ENCODE results near the gene CLK4.
A peak's percentile ranks its signal among the peaks of the same experiment; 100 is the strongest.

CLK4 gene

GRCh38 chr5:178626484-178627258 lies at the start of gene CLK4:
CLK4 (minus strand) TSS chr5:178627050; CDS start chr5:178623416, 3,634 bp downstream.
- peak within 1 kb of the TSS; percentile 95 for H3K27ac ChIP-seq
- H3K27me3 ChIP-seq (ENCODE audit: insufficient read depth, low read depth): no peaks in the 10 kb centered on the region
- H2AFZ ChIP-seq (ENCODE audit: low read depth): peak within 1 kb of the TSS; percentile 66
- peak within 1 kb of the TSS; percentile 91 for H3K4me2 ChIP-seq
- H3K79me2 ChIP-seq (ENCODE audit: insufficient read depth, low read depth): peaks cover 38% of the 10 kb centered on the region
- TF ChIP-seq CTCF (conservative IDR thresholded peaks at IDR 0.05; ENCODE audit: low read depth, low read length): no peak
- H4K20me1 ChIP-seq (ENCODE audit: insufficient read depth): no peaks in the 10 kb centered on the region
- peak within 1 kb of the TSS; percentile 97 for H3K9ac ChIP-seq
- H3K4me1 ChIP-seq (ENCODE audit: low read depth, poor library complexity, severe bottlenecking): peaks cover 4% of the 10 kb centered on the region
- no peak within 1 kb of the TSS for H3K4me3 ChIP-seq (IDR thresholded peaks at IDR 0.05; ENCODE audit: insufficient read depth, low read depth, low read length)
- H3K36me3 ChIP-seq (ENCODE audit: insufficient read depth): no peaks in the 10 kb centered on the region

DNA sequence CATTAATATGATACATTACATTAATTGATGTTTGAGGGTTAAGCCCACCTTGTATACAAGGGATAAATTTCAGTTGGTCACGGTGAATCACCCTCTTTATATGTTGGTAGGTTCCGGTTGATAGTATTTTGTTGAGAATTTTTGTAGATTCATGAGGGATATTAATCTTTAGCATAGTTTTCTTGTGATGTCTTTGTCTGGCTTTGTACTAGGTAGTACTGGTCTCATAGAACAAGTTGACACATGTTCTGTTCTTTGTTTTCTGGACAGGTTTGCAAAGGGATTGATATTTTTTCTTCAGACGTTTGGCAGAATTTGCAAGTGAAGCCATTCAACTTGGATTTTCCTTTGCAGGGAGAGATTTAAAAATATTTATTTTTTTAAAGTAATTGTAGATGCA lies 49.1 kb upstream of the CLK4 start:
- Histone ChIP-seq H3K36me3 (ENCODE audit: insufficient read depth) (no peaks in the 10 kb centered on the region), H4K20me1 (ENCODE audit: insufficient read depth) (no peaks in the 10 kb centered on the region), H2AFZ (ENCODE audit: low read depth) (no peak overlapping the region), H3K9ac (no peak overlapping the region), H3K4me3 (IDR thresholded peaks at IDR 0.05; ENCODE audit: insufficient read depth, low read depth, low read length) (no peak overlapping the region), H3K79me2 (ENCODE audit: insufficient read depth, low read depth) (no peaks in the 10 kb centered on the region), H3K27ac (no peak overlapping the region), H3K4me1 (ENCODE audit: low read depth, poor library complexity, severe bottlenecking) (no peaks in the 10 kb centered on the region), H3K27me3 (ENCODE audit: insufficient read depth, low read depth) (no peaks in the 10 kb centered on the region), H3K4me2 (no peak overlapping the region)
- TF ChIP-seq CTCF (conservative IDR thresholded peaks at IDR 0.05; ENCODE audit: low read depth, low read length): no peak

GRCh38 chr5:178674334-178674733 lies 47.5 kb upstream of the CLK4 start:
- Histone ChIP-seq H3K27me3 (ENCODE audit: insufficient read depth, low read depth) (no peaks in the 10 kb centered on the region; the same call in 1 of the 2 replicates), H3K79me2 (ENCODE audit: insufficient read depth, low read depth) (no peaks in the 10 kb centered on the region), H3K4me1 (ENCODE audit: low read depth, poor library complexity, severe bottlenecking) (no peaks in the 10 kb centered on the region), H3K9ac (no peak overlapping the region), H4K20me1 (ENCODE audit: insufficient read depth) (no peaks in the 10 kb centered on the region), H3K4me2 (no peak overlapping the region), H3K36me3 (ENCODE audit: insufficient read depth) (no peaks in the 10 kb centered on the region), H2AFZ (ENCODE audit: low read depth) (no peak overlapping the region), H3K27ac (no peak overlapping the region), H3K4me3 (IDR thresholded peaks at IDR 0.05; ENCODE audit: insufficient read depth, low read depth, low read length) (no peak overlapping the region)
- no peak for TF ChIP-seq CTCF (conservative IDR thresholded peaks at IDR 0.05; ENCODE audit: low read depth, low read length)

- Histone ChIP-seq H3K4me2 (no peak overlapping the region), H3K4me3 (IDR thresholded peaks at IDR 0.05; ENCODE audit: insufficient read depth, low read depth, low read length) (no peak overlapping the region), H3K27me3 (ENCODE audit: insufficient read depth, low read depth) (no peaks in the 10 kb centered on the region; the same call in 1 of the 2 replicates), H3K27ac (no peak overlapping the region), H4K20me1 (ENCODE audit: insufficient read depth) (no peaks in the 10 kb centered on the region), H3K4me1 (ENCODE audit: low read depth, poor library complexity, severe bottlenecking) (no peaks in the 10 kb centered on the region), H3K79me2 (ENCODE audit: insufficient read depth, low read depth) (no peaks in the 10 kb centered on the region), H3K36me3 (ENCODE audit: insufficient read depth) (no peaks in the 10 kb centered on the region), H3K9ac (no peak overlapping the region), H2AFZ (ENCODE audit: low read depth) (no peak overlapping the region)
- no peak for TF ChIP-seq CTCF (conservative IDR thresholded peaks at IDR 0.05; ENCODE audit: low read depth, low read length)
These were observed 47.0 kb upstream of the CLK4 start for GRCh38 chr5:178673801-178674295.
